GM19397 (cell line): ENCODE results near the gene PPP1R13B.

Experiments used
- ATAC-seq: cut with Tn5 transposase; IDR thresholded peaks from one replicate; pipeline ENCODE4 v1.9.1; 2021; ENCODE audit warnings: mild to moderate bottlenecking, moderate library complexity; ENCODE audit not compliant: unreplicated experiment

Gene PPP1R13B

GRCh38 chr14:103732868-103733620 lies 114.3 kb downstream of the PPP1R13B start:
- no peak for ATAC-seq

GRCh38 chr14:103731916-103732867 lies 115.2 kb downstream of the PPP1R13B start:
- no peak for ATAC-seq

DNA sequence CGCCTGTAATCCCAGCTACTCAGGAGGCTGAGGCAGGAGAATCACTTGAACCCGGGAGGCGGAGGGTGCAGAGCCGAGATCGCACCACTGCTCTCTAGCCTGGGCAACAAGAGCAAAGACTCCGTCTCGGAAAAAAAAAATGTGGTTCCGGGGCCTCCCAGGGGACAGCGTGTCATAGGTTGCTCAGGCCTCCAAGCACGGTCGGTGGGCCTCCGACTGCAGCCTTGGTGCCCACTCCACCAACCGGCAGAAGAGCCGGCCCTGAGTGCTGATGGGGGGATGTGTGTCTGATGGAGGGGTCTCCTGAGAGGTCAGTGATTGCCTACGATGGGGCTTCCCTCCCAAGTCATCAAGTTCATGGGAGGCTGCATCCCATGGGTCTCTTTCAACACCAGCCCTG lies 115.9 kb downstream of the PPP1R13B start:
- ATAC-seq, result no peak

GRCh38 chr14:103730490-103731035 lies 116.8 kb downstream of the PPP1R13B start:
- no peak for ATAC-seq

DNA sequence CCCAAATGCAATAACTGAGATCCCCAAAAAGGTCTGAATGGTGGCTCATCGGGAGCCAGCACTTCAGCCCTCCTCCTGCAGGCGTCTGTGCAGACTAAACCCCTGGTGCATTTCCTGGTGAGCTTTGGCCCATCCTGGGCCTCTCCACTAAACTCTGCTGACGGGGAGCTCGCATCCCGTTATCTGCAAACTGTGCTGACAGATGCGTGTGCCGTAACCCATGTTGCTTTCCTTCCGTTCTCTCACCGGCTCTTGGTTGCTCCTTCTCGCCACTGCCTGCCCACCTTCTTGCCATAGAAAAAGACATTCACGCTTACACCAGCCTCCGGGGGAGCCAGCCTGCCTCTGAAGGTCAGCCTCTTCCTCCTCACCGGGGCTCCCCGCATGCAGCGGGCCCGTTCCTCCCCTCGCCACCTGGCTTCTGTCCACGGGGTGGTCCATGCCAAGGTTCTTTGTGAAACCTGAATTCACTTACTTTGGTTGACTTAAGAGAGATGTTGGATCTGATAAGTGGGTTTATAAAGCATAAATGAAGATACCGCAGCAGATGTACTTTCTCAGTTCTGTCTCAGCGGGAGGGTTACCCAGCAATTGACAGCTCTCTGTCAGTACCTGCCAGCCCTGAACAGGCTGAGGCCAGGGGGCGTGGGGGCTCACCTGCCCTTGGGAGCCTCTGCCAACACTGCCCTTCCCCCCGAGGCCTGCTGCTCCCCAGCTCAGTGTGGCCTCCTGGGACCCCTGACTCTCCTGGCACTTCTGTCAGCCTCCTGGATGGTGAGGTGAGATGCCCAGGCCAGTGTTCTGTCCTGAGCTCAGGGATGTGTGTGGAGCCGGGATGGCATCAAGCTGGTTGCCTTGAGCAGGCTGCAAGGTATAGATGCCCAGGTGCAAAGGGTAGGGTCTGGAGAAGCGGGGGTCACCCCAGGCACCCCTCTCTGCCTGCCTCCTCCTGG lies 117.6 kb downstream of the PPP1R13B start:
- no peak for ATAC-seq

- no peak for ATAC-seq
Measured at GRCh38 chr14:103728721-103729120, 118.7 kb downstream of the PPP1R13B start.

DNA sequence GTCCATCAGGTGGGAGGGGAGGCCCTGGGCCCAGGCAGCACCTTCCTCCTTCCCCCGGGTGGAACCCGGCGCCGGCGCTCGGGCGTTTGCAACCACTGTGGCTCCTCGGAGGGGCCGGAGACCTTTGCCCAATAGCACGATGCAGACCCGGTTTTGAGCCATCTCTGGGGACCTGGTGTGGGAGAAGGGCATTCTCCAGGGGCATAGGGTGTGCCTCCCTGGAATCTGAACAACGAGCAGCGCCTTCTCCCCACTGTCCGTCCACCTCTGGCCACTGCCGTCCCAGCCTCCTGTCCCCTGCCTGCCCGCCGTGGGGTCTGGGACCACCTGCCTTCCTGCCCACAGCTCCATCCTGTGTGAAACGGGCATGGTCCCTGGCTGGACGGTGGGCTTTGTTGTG lies 119.2 kb downstream of the PPP1R13B start:
- ATAC-seq, result no peak

- ATAC-seq, result no peak
Measured at GRCh38 chr14:103727313-103727980, 119.9 kb downstream of the PPP1R13B start.

DNA sequence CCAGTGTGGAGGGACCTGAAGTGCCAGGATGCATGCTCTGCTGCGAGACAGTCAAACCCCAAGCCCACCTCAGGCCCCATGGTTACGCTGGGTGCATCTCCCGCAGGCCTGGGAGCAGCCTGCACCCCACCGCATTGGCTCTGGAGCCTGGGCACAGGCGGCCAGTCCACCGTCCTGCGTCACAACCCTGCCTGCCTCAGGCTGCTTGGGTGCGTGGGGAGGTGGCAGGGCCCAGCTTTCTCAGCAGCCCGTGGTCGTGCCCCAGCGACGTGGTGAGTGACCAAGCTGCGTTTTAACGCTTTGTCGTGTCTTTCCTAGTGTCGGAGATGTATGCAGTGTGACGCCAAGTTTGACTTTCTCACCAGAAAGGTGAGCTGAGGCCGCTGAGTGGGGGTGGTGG lies 120.9 kb downstream of the PPP1R13B start:
- ATAC-seq, result no peak

- no peak for ATAC-seq
Measured at GRCh38 chr14:103725739-103726395, 121.5 kb downstream of the PPP1R13B start.

DNA sequence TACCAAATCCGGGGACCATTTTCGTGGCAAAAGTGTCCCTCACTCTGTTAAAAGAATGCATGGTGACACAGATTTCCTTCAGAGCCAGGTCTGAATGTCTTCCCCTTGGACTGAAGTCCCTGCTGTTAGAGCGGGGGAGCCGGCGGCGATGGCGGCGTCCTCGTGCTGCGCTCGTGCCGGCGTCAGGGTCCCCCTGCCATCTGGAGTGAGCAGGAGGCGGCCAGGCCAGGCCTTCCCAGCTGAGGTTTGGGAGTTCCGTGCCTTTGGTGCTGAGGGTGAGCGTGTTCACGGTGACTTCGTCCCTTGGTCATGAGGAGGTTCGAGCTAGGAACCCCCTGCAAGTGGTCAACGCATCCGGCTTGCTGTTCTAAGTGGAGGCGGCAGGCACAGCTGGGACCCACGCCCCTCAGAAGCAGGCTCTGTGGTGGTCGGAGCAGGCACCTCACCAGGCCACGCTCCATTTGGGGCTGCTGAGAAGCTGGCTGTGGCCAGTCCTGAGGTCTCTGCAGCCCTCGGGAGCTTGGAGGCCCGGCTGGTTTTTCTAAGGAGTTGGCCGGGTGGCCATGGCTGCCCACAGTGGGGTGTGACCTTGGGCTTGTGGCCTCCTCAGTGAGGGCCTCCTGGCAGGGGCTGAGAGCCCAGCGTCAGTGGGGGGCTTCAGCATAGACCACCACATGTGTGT lies 122.2 kb downstream of the PPP1R13B start:
- ATAC-seq, result no peak

GRCh38 chr14:103724116-103724515 lies 123.3 kb downstream of the PPP1R13B start:
- no peak for ATAC-seq

DNA sequence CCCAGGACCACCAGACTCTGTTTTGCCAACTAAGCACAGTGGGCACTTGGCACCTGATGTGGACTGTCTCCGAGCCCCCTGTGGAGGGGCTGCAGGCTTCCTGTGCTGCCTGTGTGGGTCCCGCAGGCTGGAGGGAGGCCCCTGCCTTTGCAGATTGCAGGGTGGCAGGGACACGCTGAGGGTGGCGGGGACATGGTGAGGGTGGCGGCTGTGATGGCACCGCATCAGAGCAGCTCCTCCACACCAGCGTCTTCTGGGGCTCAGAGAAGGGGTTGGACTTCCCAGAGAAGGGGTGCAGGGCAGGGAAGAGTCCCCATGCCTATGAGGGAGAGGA lies 123.7 kb downstream of the PPP1R13B start:
- no peak for ATAC-seq

GRCh38 chr14:103721334-103722120 lies 125.8 kb downstream of the PPP1R13B start:
- ATAC-seq, result no peak

DNA sequence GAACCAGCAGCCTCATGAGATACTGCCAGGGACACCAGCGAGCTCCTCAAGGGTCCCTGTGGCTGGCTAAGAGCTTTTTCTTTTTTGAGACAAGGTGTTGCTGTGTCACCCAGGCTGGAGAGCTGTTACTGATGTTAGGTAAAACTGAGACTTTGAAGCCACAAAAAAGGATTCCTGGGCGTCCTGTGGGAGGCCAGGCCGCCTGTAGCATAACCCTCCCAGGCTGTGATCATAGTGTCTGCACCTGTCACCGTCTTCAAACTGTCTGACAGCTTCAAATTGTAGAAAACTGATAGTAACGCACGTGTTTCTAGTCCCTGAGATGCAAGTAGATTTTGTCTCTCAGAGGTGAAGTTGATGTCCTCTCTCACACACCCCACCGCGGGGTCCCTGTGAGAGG lies 127.6 kb downstream of the PPP1R13B start:
- no peak for ATAC-seq

- no peak for ATAC-seq
Measured at GRCh38 chr14:103718572-103718971, 128.8 kb downstream of the PPP1R13B start.

GRCh38 chr14:103716899-103717411 lies 130.4 kb downstream of the PPP1R13B start:
- ATAC-seq, result no peak
